GM12878 (cell line): Measurements from ENCODE around the gene NLRP5. TPM values are rescaled to one million over a fixed set of nuclear protein-coding genes. Genes with fewer than 3 reads are reported as not detected.

ENCODE experiments used
- ATAC-seq: fragments of 200-7000 bp; cut with Tn5 transposase; 3 replicates; pipeline ENCODE4 v1.9.1; 2020; ENCODE audit warnings: mild to moderate bottlenecking, moderate library complexity
- BruUV-seq: library from RNA; stranded (reverse); fragments of 400-500 nt; replicated peaks from 2 replicates; lab custom pipeline; 2021; lab: Mats Ljungman, UMichigan
- CTCF ChIA-PET: fragments of 300-600 bp; sonication (Branson Sonifier 250); formaldehyde crosslinking; extraction: SDS; loops from one replicate; lab custom pipeline; 2021; ENCODE audit warnings: inconsistent platforms; lab: Yijun Ruan, JAX
- POLR2A ChIA-PET: fragments of 350-600 bp; formaldehyde crosslinking; extraction: SDS; loops from one replicate; lab custom pipeline; 2021; ENCODE audit warnings: inconsistent platforms; lab: Charles Lee
- RAD21 ChIA-PET: fragments of 300-600 bp; sonication (Branson Sonifier 250); formaldehyde crosslinking; loops from one replicate; lab custom pipeline; 2023; ENCODE audit warnings: antibody characterized with exemption; ENCODE audit not compliant: unreplicated experiment; lab: Charles Lee
- SMC1A ChIA-PET: fragments of 300-600 bp; sonication (Branson Sonifier 250); formaldehyde crosslinking; loops from one replicate; lab custom pipeline; 2023; ENCODE audit not compliant: unreplicated experiment, uncharacterized antibody; lab: Charles Lee
- DNase-seq: peaks from one replicate; pipeline ENCODE4 v3.0.0-alpha.2; 2011; ENCODE audit warnings: low read depth, low spot score
- FAIRE-seq: peaks from 3 replicates; lab custom pipeline; 2011; peaks lifted over from hg19 to GRCh38; lab: Jason Lieb, UNC
- H2AFZ ChIP-seq: 2 replicates; pipeline ENCODE4 v1.6.0; 2011; ENCODE audit warnings: low read depth, low read length, control low read depth; ENCODE audit not compliant: control insufficient read depth
- H3K27ac ChIP-seq: 2 replicates; pipeline ENCODE4 v1.5.1; 2011; ENCODE audit warnings: control low read depth; ENCODE audit not compliant: control insufficient read depth, insufficient read depth
- H3K27me3 ChIP-seq, 2 experiments: replicated peaks in 1 of 2; 2 replicates each; pipeline versions ENCODE4 v1.6.0 to v1.6.1; 2011; ENCODE audit warnings: low read length in 1 of 2; ENCODE audit not compliant: control insufficient read depth in 2 of 2, insufficient read depth in 2 of 2
- H3K36me3 ChIP-seq, 2 experiments: 2 replicates each; pipeline ENCODE4 v1.5.1; 2011; ENCODE audit warnings: low read length in 1 of 2; ENCODE audit not compliant: control insufficient read depth in 2 of 2, insufficient read depth in 2 of 2
- H3K4me1 ChIP-seq: 2 replicates; pipeline ENCODE4 v1.6.1; 2011; ENCODE audit warnings: mild to moderate bottlenecking, low read length, moderate library complexity, mixed read lengths; ENCODE audit not compliant: control insufficient read depth, insufficient read depth
- H3K4me2 ChIP-seq: 2 replicates; pipeline ENCODE4 v1.6.0; 2011; ENCODE audit warnings: control low read depth; ENCODE audit not compliant: control insufficient read depth, insufficient read depth
- H3K4me3 ChIP-seq: fragments of 200-600 bp; sonication (generic); 2 replicates; pipeline ENCODE4 v1.5.1; 2016
- H3K79me2 ChIP-seq: 2 replicates; pipeline ENCODE4 v1.6.0; 2011; ENCODE audit warnings: low read length; ENCODE audit not compliant: control insufficient read depth, insufficient read depth
- H3K9ac ChIP-seq: 2 replicates; pipeline ENCODE4 v1.8.0; 2011; ENCODE audit warnings: low read length, control low read depth, mixed read lengths; ENCODE audit not compliant: control insufficient read depth, insufficient read depth
- H3K9me3 ChIP-seq: replicated peaks from 3 replicates; pipeline ENCODE4 v1.5.1; 2011; ENCODE audit warnings: mild to moderate bottlenecking, low read length; ENCODE audit not compliant: control insufficient read depth, insufficient read depth
- H4K20me1 ChIP-seq: 2 replicates; pipeline ENCODE4 v1.6.0; 2011; ENCODE audit not compliant: control insufficient read depth, insufficient read depth
- ATF7 ChIP-seq: fragments of 450-650 bp; IDR thresholded peaks from 2 replicates; pipeline ENCODE4 v1.6.1; 2016; ENCODE audit warnings: low read depth, mild to moderate bottlenecking
- BCLAF1 ChIP-seq: fragments of 450-650 bp; IDR thresholded peaks from 2 replicates; pipeline ENCODE4 v1.6.1; 2017; ENCODE audit warnings: antibody characterized with exemption, mild to moderate bottlenecking, moderate library complexity
- BHLHE40 ChIP-seq, 2 experiments: fragments of 450-650 bp in 1 of 2; IDR thresholded peaks; 2 replicates each; pipeline ENCODE4 v1.6.1; 2011 to 2017; ENCODE audit warnings: low read depth in 2 of 2, borderline replicate concordance in 1 of 2, improper control_type of control experiment in 1 of 2, low read length in 1 of 2, mild to moderate bottlenecking in 1 of 2
- BMI1 ChIP-seq: fragments of 450-650 bp; IDR thresholded peaks from 2 replicates; pipeline ENCODE4 v1.6.1; 2016; ENCODE audit warnings: mild to moderate bottlenecking, moderate library complexity, borderline replicate concordance
- EP300 ChIP-seq, 2 experiments: fragments of 150-350 bp in 1 of 2; IDR thresholded peaks; 2 replicates each; pipeline ENCODE4 v1.6.1; 2011 to 2012; ENCODE audit warnings: low read depth in 2 of 2, low read length in 2 of 2, borderline replicate concordance in 1 of 2, improper control_type of control experiment in 1 of 2, inconsistent platforms in 1 of 2; ENCODE audit not compliant: control insufficient read depth in 1 of 2
- MYB ChIP-seq: fragments of 150-350 bp; IDR thresholded peaks from 2 replicates; pipeline ENCODE4 v1.6.1; 2014; ENCODE audit warnings: mild to moderate bottlenecking, low read depth, low read length, borderline replicate concordance
- NFYA ChIP-seq: IDR thresholded peaks from 2 replicates; pipeline ENCODE4 v1.6.1; 2011; ENCODE audit warnings: low read depth, mild to moderate bottlenecking, low read length, improper control_type of control experiment, borderline replicate concordance
- PML ChIP-seq: IDR thresholded peaks from 2 replicates; pipeline ENCODE4 v1.6.1; 2012; ENCODE audit warnings: low read length, inconsistent platforms
- REST ChIP-seq: IDR thresholded peaks from 2 replicates; pipeline ENCODE4 v1.6.1; 2012; ENCODE audit warnings: mild to moderate bottlenecking, low read depth, low read length
- WRNIP1 ChIP-seq: IDR thresholded peaks from 2 replicates; pipeline ENCODE4 v1.6.1; 2011; ENCODE audit warnings: low read depth, low read length, improper control_type of control experiment, borderline replicate concordance
- ZNF592 ChIP-seq: fragments of 450-650 bp; IDR thresholded peaks from 2 replicates; pipeline ENCODE4 v1.6.1; 2017; ENCODE audit warnings: mild to moderate bottlenecking, moderate library complexity
- ZNF622 ChIP-seq: fragments of 450-650 bp; IDR thresholded peaks from 2 replicates; pipeline ENCODE4 v1.6.1; 2017; ENCODE audit warnings: mild to moderate bottlenecking, inconsistent platforms
- WGBS: methylation state at CpG from one replicate; pipeline ENCODE4 v1.1.6; 2016; ENCODE audit warnings: low lambda C conversion rate; ENCODE audit not compliant: insufficient replicate concordance, insufficient coverage; ENCODE audit errors: missing lambda C conversion rate; 5-methylcytosine and 5-hydroxymethylcytosine counted together
- in situ Hi-C: fragments of 300-500 bp; cut with MboI; formaldehyde crosslinking; loops from 9 replicates; pipeline ENCODE4 v1.14.3; 2018; ENCODE audit warnings: mixed read lengths
- intact Hi-C: fragments of 100-400 bp; cut with micrococcal nuclease; formaldehyde crosslinking; loops from one replicate; pipeline ENCODE4 v1.14.2; 2022; ENCODE audit not compliant: unreplicated experiment
- polyA plus RNA-seq, 11 experiments: library from polyadenylated mRNA; depleted of rRNA in 4 of 11; unstranded in 6 of 11; stranded (reverse) in 5 of 11; fragments of >200 nt; fragmentation: Nextera tagmentation in 4 of 11; fragmentation: Illumina TruSeq in 1 of 11; extraction: Ambion mirVana in 4 of 11; extraction: Trizol in 1 of 11; gene quantifications; 1 replicate in 1 of 11; 2 replicates in 10 of 11; pipeline versions ENCODE4 v1.2.1 to v1.2.3, GENCODE V29; 2011 to 2016; ENCODE audit warnings: inconsistent platforms in 2 of 11, missing spikeins in 2 of 11, low read depth in 1 of 11
- total RNA-seq, 4 experiments: library from RNA; depleted of rRNA in 3 of 4; stranded (reverse); fragments of >200 nt in 3 of 4; fragmentation: Illumina TruSeq in 1 of 4; extraction: Trizol in 1 of 4; gene quantifications; 2 replicates each; pipeline versions ENCODE4 v1.2.1 to v1.2.3, GENCODE V29; 2013 to 2021

NLRP5 gene
- total and polyA plus RNA-seq, 10 of the 15 experiments (the other 5 are each of a cell fraction or from before 2014, with no cell fraction given) = 0.01 TPM; not detected in 9

DNA sequence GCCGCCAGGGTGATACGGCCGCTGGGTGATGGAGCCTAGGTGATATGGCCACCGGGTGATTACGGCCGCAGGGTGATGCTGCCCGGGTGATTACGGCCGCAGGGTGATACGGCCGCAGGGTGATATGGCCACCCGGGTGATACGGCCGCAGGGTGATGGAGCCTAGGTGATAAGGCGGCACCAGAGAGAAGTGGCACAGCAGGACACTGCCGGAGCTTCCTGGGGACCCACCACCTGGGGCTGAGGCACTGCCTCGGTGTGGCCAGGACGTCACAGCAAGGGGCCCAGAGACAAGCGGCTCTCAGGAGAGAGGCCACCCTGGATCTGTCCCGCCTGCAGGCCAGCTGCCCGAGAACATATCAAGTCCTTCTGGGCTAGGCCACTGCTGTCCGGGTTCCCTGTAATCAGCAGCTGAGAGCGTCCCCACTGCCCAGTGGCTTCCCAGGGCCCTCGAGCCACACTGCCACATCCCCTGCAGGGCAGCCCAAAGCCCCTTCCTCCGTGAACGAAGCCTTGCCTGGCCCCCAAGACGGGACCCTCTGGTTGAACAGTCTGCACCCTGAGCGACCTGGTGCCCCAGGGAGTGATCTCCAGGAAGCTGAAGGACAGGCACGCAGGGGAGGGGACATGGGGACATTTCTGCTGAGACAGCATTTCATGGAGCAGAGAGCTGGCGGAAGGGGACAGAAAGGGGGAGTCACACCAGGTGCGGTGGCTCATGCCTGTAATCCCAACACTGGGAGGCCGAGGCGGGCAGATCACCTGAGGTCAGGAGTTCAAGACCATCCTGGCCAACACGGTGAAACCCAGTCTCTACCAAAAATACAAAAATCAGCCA is 112.4 kb downstream of the NLRP5 start:
- H2AFZ ChIP-seq = no peak overlapping the region
- ChIA-PET CTCF (no interaction called here), RAD21 (no interaction called here), POLR2A (no interaction called here), SMC1A (no interaction called here)
- H3K9me3 ChIP-seq = no peaks in the 10 kb centered on the region; the same call in 2 of the 3 replicates
- no peak overlapping the region for H3K27ac ChIP-seq
- 95% methylated on average over 30 of the region's 34 CpGs for WGBS
- no peaks in the 10 kb centered on the region; the same call in none of the 2 replicates for H3K79me2 ChIP-seq
- no peak for ATAC-seq
- intact Hi-C loops = no loop called here
- no peaks in the 10 kb centered on the region for H4K20me1 ChIP-seq
- in situ Hi-C loops = no loop called here
- peaks cover 3 to 28% of the 10 kb centered on the region in 2 experiments; a peak in 3 of 4 replicates for H3K36me3 ChIP-seq
- H3K9ac ChIP-seq = no peak overlapping the region
- H3K4me1 ChIP-seq = no peaks in the 10 kb centered on the region
- H3K27me3 ChIP-seq = no peaks in the 10 kb centered on the region
- no peak overlapping the region for H3K4me3 ChIP-seq
- no TSS peak for BruUV-seq
- FAIRE-seq = no peak
- DNase-seq = no peak
- no peak overlapping the region for H3K4me2 ChIP-seq
- TF ChIP-seq ZNF592 (no peak), PML (no peak), BMI1 (no peak), NFYA (no peak), ZNF622 (no peak), WRNIP1 (no peak), EP300 (IDR thresholded peaks at IDR 0.05; ENCODE audit: borderline replicate concordance in 1 of 2, control insufficient read depth in 1 of 2, low read depth in 2 of 2, low read length in 2 of 2) (no peak), MYB (no peak), ATF7 (no peak), BHLHE40 (IDR thresholded peaks at IDR 0.05; ENCODE audit: borderline replicate concordance in 1 of 2, low read depth in 2 of 2, low read length in 1 of 2) (no peak), REST (no peak), BCLAF1 (no peak)
